Measurements from ENCODE around the gene MYH9.

- TF ChIP-seq POLR2A (IDR thresholded peaks at IDR 0.05; ENCODE audit: low read depth) (no peak), CTCF (IDR thresholded peaks at IDR 0.05) (no peak), EP300 (IDR thresholded peaks at IDR 0.05) (no peak), POLR2AphosphoS5 (IDR thresholded peaks at IDR 0.05) (peak in 1 of 2 donors; percentile 54)
These were observed 51.3 kb downstream of the MYH9 start for GRCh38 chr22:36336246-36337182.

Measured in esophagus muscularis mucosa (tissue), 4 donors.